Kidney capillary endothelial cell (primary cell): Measurements from ENCODE around the gene GTPBP2.
"Not testable (repeated sequence)": the region's sequence is repeated elsewhere in the genome, so short reads cannot be mapped to it uniquely, and the experiment has no call there.

Source experiments
- DNase-seq: peaks from one replicate; pipeline ENCODE4 v3.0.0-alpha.2; 2018; ENCODE audit warnings: low spot score

The GTPBP2 gene

GRCh38 chr6:43657221-43657802 is 28.2 kb upstream of the GTPBP2 start:
- DNase-seq: no peak

- DNase-seq: not testable (repeated sequence)
Observed at GRCh38 chr6:43652822-43653221, 23.8 kb upstream of the GTPBP2 start.

GRCh38 chr6:43648248-43648647 is 19.2 kb upstream of the GTPBP2 start:
- no peak for DNase-seq

GRCh38 chr6:43647613-43648012 is 18.5 kb upstream of the GTPBP2 start:
- DNase-seq: no peak

- DNase-seq: no peak
Observed at GRCh38 chr6:43645613-43645964, 16.5 kb upstream of the GTPBP2 start.

- peak; percentile 46 for DNase-seq
Observed at GRCh38 chr6:43644940-43645612, 16.0 kb upstream of the GTPBP2 start, which contains the start of gene RSPH9. Gene RSPH9, plus strand, starts transcription at chr6:43645036. Its CDS starts 63 bp downstream, at chr6:43645099.

- DNase-seq: peak; percentile 69
Observed at GRCh38 chr6:43639984-43640800, 11.1 kb upstream of the GTPBP2 start.

GRCh38 chr6:43636308-43636659 is 7.2 kb upstream of the GTPBP2 start:
- no peak for DNase-seq

- DNase-seq: peak; percentile 64
Observed at GRCh38 chr6:43635387-43636307, 6.6 kb upstream of the GTPBP2 start, which contains the start of gene MAD2L1BP. Gene MAD2L1BP, plus strand, starts transcription at chr6:43635840. Its CDS starts 36 bp downstream, at chr6:43635876.

- no peak for DNase-seq
Observed at GRCh38 chr6:43634702-43635303, 5.7 kb upstream of the GTPBP2 start.

GRCh38 chr6:43633002-43633401 is 3.9 kb upstream of the GTPBP2 start:
- not testable (repeated sequence) for DNase-seq

- no peak for DNase-seq
Observed at GRCh38 chr6:43630980-43631619, 2.0 kb upstream of the GTPBP2 start.

GRCh38 chr6:43629505-43630300 is 639 bp upstream of the GTPBP2 start:
- peak; percentile 90 for DNase-seq

- DNase-seq: no peak
Observed at GRCh38 chr6:43628393-43629103, 516 bp downstream of the GTPBP2 start.

- peak; percentile 97 for DNase-seq
Observed at GRCh38 chr6:43627008-43627825, 1.8 kb downstream of the GTPBP2 start.

- DNase-seq: no peak
Observed at GRCh38 chr6:43625393-43625992, 3.6 kb downstream of the GTPBP2 start.

GRCh38 chr6:43624786-43625288 is 4.2 kb downstream of the GTPBP2 start:
- no peak for DNase-seq
